NCI-H2081 treated with DMSO at 0.1 percent for 48 hours (cell line): ENCODE data around the gene RALGAPB.
"Not testable (repeated sequence)": the region's sequence is repeated elsewhere in the genome, so short reads cannot be mapped to it uniquely, and the experiment has no call there.

ENCODE experiments used
- DNase-seq: peaks from one replicate; lab custom pipeline; 2025; lab: John Stamatoyannopoulos, UW

RALGAPB gene

DNA sequence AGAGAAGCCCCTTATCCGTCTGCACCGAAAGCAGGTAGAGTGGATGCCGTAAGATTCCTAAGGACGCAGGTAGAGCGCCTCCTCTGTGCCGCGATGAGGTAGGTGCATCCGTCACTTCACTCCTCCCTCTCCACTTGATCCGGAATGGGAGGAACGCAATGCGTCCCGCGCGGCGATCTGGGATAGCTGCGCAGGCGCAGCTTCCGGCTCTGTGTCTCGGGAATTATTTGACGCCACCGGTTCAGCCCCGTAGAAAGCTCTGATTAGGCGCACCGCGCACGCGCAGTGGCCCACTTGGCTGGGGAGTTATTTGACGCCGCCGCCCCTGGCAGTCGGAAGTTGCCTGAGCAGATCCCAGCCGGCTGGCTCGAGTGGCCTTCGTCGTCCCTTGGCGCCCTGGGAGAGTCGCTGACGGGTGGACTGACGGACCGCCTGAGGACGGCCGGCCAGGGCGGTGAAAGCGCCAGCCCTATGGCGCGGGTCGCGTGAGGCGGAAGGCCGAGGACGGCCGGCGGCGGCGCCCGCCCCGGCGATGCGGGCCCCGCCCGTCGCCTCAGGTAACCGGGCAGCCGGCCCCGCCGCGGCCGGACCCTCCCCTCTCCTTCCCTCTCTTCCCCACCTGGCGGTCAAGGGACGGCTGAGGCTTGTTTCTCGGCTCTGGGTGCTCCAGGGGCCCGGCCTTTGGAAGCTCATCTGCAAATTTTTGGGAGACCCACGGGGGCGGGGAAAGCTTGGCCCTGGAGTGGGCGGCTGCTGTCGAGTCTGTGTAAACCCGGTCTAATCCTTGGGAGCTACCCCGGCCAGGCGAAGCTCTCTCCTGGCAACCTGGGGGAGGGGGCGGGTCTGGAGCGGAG is at the start of gene RALGAPB:
TSS of gene RALGAPB (plus strand) at position 331 of the 854 bp plus-strand sequence. CDS start 15,590 bp downstream, outside the sequence.
- DNase-seq = peak; percentile 97

DNA sequence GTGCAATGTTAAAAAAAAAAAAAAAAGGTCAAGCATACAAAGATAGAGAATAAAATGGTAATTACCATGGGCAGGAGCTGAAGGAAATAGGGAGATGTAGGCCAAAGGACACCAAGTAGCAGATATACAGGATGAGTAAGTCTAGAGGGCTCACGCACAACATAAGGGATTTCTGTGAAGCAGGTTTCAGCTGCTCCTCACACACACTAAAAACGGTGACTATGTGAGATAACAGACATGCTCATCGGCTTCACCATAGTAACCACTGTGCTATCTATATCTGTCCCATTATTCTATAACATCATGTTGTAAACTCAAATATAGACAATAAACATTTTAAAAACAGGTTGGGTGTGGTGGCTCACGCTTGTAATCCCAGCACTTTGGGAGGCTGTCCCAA is 49.1 kb upstream of the RALGAPB start:
- DNase-seq = no peak

- no peak for DNase-seq
Observed at GRCh38 chr20:38424401-38424800, 48.2 kb upstream of the RALGAPB start.

GRCh38 chr20:38426006-38426897 is 46.4 kb upstream of the RALGAPB start:
- no peak for DNase-seq

- no peak for DNase-seq
Observed at GRCh38 chr20:38427655-38428023, 45.0 kb upstream of the RALGAPB start.

DNA sequence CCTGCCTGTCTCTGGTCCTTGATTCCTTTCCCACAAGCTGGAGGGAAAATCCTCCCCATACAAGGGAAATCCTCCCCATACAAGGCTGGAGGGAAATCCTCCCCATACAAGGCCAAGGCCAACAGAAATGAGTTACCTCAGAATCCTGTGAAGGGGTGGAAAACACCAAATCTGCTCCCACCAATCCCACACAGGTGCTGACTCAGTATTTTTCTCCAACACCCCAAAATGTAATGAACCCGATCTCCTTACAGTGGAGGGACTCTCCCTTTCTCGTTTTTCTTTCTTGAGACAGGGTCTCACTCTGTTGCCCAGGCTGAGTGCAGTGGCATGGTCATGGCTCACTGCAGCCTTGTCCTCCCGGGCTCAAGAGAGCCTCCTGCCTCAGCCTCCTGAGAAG is 43.8 kb upstream of the RALGAPB start:
- no peak for DNase-seq

DNA sequence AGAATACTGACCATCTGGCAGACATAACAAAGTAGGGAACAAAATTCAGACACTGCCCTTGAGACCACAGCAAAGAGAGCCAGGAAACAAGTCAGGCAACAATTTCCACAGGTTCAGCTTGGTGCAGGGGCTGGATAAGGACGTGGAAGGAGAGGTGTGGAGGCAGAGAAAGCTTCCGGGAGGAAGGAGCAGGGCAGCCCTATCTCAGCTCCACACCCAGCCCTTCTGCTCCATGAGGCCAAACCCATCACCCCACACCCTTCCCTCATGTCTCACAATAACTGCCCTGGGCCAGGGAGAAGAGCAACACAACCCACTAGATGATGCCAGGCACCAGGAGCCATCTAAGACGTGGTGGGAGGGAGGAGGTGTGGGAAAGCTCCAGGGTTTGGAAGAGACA is 43.3 kb upstream of the RALGAPB start:
- no peak for DNase-seq

GRCh38 chr20:38430679-38431325 is 41.8 kb upstream of the RALGAPB start:
- no peak for DNase-seq

- DNase-seq = no peak
Observed at GRCh38 chr20:38432292-38432691, 40.4 kb upstream of the RALGAPB start.

GRCh38 chr20:38432870-38433269 is 39.8 kb upstream of the RALGAPB start:
- not testable (repeated sequence) for DNase-seq

- DNase-seq = no peak
Observed at GRCh38 chr20:38433304-38433972, 39.2 kb upstream of the RALGAPB start.

DNA sequence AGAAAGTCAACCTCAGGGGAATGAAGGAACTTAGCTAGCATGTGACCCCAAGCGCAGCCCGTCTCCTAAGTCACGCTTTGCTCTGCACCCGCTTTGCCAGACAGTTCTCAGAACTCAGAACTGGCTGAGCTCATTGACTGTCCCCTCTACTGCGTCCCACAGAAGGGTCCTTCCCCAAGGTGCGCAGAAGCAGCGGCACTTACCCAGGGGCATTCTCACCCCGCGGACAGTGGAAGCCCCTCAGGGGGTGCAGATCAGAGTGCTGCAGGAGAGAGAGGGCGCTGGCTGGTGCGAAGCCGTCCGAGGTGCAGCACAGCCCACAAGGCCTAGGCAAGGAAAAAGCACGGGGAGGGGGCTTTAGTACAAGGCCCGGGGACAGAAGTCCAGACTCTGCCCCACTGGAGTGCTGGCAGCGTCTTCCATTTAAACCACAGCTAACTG is 38.3 kb upstream of the RALGAPB start:
- no peak for DNase-seq

GRCh38 chr20:38434770-38435554 is 37.7 kb upstream of the RALGAPB start, which contains the start of gene SNHG17:
SNHG17 (minus strand) TSS chr20:38435328.
- DNase-seq = peak; percentile 61

DNA sequence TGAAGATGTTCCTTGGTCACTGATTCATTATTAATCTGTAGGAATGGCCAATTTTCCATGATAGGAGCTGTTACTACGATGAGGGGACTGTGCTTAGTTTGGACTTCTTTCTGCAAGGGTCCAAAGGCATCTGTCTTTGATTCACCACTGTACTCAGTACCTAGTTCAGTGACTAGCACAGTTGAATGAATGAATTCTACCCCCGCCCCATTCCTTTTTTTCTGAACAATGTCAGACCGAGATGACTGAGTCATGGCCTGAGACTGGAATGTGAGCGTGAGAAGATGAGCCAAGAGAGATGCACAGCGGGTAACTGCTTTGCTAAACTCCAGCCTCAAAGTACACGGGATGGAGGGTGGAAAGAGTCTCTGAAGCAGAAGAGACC is 37.1 kb upstream of the RALGAPB start:
- DNase-seq = no peak

GRCh38 chr20:38437796-38438195 is 34.8 kb upstream of the RALGAPB start:
- no peak for DNase-seq

- DNase-seq = not testable (repeated sequence)
Observed at GRCh38 chr20:38441110-38441509, 31.5 kb upstream of the RALGAPB start.

GRCh38 chr20:38441916-38442315 is 30.7 kb upstream of the RALGAPB start:
- DNase-seq = no peak

DNA sequence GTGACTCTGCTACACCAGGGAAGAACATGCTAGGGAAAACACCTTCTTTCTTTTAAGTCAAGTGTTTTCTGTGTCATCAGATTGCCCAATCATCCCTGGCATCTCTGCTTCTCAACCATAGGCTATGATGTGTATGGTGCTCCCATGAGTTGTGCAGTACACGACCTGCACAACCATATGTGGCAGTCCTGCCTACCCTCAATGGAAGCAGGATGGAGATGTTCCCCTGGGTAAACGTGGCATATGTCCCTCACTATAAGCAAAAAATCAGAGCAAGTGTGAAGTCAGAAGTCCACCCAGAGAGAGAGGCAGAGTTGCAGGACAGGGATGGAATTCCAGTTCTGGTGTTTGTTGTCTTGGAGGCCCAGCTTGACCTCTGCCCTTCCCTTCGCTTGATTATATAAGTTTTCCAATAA is 27.3 kb upstream of the RALGAPB start:
- no peak for DNase-seq

- DNase-seq = no peak
Observed at GRCh38 chr20:38445901-38446425, 26.7 kb upstream of the RALGAPB start.

DNA sequence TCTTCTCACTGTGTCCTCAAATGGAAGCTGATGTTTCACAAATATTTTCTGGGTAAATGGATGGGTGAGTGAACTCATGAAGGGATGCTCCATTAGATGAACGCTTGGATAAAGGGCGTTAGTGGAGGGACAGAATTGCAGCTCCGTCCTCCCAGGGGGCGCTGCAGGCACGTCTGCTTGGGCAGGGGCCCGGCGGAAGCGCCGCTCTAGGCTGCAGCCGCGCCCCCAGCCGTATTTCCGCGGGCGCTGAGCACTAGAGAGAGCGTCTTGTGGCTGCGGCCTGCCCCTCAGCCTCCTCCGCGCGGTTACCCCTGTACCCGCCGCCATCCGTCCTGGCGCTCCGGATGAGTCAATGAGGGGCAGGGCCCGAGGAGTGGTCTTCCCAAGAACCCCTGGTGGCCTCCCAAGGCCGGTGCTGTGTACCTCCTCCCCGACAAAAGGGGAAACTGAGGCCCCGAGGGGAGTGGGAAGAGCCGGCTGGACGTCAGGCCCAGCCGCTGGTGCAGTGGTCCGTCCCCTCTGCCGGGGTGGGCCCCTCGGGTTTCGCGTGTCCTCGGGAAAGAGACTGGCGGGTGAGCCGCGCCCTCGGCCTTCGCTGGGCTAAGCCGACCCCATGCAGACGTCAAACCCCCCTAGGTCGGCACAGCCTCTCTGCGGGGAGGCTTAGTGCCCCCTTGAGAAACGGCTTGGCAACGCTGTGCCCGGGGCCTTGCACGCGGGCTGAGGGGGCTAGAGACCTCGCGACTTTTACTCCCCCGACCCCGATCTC is 26.0 kb upstream of the RALGAPB start:
- peak; percentile 40 for DNase-seq
